ENCODE results near the gene LY86.
A peak's percentile ranks its signal among the peaks of the same experiment; 100 is the strongest.
"Not testable (repeated sequence)": the region's sequence is repeated elsewhere in the genome, so short reads cannot be mapped to it uniquely, and the experiment has no call there.

Gene LY86

DNA sequence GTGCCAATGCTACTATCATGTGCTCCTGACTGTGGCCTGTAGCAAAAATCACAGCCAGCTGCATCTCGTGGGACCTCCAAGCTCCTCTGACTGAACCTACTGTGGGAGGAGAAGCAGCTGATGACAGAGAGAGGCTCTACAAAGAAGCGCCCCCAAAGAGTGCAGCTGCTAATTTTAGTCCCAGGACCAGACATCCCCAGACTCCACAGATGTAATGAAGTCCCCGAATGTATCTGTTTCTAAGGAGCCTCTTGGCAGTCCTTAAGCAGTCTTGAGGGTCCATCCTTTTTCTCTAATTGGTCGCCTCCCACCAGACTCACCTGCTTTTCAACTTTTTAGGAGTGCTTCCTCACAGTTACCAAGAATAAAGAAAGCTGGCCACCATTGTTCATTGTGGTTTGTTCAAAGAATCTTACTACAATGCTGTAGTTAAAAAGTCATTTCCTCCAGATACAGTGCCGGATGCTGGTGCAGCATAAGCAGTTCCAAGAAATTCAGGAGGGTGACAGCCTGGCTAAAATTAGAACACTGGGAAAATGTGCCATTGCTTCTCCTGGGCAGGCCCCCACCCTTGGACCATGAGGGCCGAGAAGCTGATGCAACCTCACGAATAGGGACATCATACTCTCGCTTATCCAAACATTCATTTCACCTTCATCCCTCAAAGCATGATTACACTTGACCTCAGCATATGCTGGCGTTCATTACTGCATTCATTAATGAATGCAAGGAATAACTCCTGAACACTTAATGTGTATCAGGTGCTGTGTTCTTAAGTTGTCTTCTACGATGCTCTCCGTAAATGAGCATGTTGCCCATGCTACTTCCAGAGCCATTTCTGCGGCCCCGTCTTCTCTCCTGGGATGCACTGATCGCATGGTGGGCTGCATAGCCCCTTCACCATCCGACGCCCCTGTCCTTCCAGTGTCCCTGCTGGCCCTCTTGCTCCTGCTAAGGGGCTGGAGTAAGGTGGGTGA is 66.4 kb downstream of the LY86 start:
- DNase-seq, result peak; percentile 49

DNA sequence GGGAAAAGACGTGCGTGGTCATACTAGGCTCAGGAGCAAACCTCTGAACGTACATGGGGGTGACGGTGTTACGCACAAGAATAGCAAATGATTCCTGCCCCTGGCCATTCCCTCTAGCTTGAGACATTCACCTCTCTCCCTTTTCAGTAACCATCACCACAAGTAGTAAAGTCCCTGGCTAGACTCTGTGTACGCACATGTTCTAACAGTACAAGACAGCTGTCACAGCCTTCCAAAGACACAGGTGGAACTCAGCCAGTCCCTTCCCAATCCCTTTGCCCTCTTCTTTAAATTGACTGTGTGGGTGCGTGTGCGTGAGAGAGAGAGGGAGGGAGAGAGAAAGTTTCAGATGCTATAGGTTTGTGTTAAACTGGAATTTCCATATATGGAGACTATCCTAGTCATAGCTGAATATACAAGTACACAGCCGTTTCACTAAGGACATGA is 67.3 kb downstream of the LY86 start:
- DNase-seq, result no peak

DNA sequence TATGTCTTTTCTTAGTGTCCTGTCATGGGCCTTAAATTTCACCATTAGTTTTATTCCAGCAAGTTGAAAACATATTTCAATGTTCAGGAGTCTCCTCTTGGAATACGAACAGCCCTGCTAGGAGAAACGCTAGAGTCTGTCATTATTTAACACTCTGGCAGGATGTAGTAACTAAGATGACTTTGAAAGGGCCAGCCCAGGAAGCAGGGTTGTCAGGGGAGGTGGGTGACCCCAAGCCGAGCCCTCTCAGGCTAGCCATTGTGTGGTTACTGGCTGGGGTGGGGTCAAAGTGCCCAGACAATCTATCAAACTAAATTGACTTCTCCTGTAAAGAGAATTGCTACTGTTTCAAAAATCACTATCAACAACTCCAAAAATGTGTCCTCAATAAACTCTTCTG is 67.8 kb downstream of the LY86 start:
- no peak for DNase-seq

DNA sequence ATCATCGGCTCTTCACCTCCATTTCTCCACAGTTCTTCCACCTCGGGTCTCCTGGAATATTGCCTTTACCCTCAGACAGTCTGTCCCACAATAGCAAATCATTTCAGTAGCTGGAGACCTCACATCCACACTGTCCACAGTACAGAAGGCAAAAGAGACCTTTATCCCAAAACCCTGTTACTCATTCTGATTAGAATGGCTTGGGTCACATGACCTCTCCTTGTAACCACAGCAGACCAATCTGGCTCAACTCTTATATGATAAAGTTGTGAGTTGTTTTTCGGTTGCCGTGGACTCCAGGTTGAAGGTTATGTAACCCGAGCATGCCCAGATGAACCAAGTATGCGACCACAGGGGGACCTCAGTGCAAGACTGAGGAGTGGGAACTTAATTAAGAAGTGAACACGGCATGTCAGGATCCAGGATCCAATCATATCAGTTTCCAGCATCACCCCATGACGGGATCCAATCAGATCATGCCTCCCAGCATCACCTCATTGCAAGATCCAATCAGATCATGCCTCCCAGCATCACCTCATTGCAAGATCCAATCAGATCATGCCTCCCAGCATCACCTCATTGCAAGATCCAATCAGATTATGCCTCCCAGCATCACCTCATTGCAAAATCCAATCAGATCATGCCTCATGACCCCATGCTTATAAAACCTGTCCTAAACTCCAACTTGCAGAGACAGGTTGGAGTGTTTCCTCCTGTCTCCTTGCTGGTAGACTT is 68.7 kb downstream of the LY86 start:
- DNase-seq, result no peak

DNA sequence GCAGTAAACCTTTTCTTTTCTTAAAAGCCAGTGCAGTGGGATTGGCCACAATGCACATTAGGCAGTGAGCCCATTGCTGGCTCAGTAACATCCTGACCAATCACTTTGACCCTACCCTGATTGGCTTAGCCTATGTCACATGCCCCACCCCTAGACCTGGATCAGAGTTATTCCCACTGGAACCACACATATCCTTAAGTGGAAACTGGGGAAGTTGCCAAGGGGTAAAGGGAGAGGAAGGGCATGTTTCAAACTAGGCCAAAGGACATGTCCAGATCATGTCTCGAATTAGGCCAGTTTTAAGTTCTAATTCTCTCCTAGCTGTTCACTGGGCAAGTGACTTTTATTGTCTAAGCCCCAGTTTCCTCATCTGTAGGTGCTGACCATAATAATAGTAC is 69.3 kb downstream of the LY86 start:
- DNase-seq, result no peak

DNA sequence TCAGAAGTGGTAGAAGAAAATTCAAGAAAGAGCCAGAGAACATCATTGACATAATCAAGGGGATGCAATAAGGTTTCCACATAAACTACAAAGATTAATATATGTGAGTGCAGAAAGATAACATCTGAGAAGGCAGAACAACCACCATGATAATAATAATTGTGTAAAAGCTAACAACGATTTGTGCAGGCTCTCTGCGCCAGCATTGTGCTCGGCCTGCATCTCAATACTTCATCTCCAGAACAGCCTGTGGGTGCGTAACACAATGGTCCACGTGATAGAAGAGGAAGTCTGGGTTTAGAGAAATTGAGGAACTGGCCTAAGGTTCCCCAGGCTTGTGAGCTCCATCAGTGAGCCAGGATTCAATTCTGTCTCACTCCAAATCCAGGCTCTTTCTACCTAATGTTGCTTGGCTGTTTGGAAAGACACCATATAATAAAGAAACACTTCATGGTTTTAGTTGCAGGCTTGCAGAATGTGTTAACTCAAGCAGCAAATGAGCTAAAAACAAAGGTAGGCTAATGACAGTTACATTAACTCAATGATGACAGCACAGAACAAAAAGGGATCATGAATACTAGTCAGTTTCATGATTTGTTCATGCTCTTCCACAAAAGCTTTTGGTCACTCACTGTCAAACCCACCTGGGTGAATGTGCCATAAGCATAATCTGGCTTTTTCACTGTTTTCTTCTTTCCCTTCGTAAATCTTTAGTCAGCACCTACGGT is 71.2 kb downstream of the LY86 start:
- no peak for DNase-seq

DNA sequence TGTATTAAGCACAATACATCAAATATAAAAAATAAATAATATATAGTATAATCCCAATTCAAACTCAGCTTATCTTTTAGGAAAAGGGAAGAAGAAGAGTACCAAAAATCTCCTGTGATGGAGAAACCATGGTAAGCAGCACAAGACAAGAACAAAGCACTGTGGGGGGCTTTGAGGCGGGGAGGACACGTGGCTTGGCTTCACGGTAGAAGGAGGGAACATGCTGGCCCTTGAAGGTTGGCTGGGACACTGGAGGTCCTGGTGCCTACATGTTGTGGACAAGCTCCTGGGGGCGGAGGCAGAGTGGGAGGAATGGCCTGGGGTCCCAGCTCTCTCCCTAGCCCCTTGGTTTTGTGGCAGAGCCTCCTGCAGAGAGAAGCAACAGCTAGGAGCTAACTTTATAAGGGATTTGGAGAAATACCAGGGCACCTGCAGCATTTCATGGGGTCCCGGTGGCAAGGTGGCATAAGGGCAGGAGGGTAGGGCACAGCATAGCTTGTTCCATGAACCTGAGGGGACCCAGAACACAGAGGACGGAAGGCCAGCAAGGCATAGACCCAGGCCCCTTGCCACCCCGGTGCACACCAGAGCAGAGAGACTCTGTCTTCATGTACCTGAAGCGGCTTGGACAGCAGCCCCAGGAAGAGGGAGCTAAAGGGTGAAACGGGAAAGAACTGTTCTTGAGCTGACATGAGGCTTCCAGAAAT is 72.0 kb downstream of the LY86 start:
- DNase-seq, result no peak

DNA sequence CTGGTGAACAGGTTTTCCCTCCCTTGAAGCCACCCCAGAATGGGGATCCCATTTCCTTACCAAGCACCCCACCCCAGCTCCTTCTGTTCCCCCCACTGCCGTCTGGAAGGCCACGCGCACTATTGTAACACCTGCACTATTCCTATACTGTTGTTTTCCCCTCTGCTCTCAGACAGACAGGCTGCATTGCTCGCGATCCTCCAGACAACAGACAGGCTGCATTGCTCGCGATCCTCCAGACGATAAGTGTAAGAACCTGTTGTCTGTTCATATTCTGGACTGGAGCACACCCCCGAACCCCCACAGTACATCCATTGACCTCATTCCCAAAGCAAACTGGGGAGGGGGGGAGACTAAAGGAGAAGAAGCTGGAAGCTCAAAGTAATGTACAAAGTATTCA is 72.7 kb downstream of the LY86 start:
- no peak for DNase-seq

DNA sequence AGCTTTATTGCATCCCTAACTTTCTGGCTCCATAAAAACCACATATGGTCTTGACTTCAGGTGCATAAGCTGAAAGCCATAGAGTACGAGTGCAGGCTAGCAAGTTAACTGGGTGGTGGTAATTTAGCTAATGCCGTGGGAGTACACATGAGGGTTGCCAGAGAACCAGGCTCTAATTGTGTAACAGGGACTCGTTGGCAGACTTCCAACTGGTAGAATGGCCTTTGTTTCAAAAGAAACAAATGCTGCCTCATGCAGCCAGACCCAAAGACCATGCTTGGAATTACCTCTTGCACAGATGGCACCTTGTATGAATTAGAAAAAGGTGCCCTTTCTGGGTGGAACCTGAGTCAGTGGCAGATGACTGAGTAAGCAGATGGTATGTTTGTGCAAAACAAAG is 73.2 kb downstream of the LY86 start:
- no peak for DNase-seq

DNA sequence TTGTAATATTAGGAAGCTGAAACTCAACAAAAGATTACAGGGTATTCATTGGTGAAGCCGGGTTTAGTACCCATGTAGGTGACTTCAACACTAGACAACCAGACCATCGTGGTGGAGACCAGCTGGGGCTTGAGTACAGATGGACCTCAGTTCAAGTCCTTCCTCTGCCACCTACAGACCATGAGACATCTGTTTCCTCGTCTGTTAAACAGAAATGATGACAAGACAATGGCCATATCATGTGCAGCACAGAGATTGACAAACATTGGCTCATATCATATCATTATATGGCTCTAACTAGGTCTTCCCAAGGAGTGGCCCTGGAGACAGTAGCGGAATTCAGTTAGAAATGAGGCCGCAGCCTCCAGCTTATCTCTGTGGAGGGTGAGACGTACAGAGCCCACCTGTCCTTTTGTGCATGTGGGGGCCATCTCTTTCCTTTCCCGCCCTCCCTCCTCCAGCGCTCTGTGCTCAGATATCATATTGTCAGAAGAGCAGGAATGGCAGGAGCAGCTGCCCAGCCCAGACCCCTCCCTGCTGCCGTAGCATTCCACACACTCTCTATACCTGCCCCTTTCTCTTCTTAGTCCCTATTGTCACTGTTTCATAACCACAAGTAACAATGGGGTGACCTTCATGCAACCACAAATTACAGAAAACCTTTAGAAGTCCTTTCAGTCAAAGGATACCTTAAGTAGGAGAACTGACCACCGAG is 75.1 kb downstream of the LY86 start:
- no peak for DNase-seq

DNA sequence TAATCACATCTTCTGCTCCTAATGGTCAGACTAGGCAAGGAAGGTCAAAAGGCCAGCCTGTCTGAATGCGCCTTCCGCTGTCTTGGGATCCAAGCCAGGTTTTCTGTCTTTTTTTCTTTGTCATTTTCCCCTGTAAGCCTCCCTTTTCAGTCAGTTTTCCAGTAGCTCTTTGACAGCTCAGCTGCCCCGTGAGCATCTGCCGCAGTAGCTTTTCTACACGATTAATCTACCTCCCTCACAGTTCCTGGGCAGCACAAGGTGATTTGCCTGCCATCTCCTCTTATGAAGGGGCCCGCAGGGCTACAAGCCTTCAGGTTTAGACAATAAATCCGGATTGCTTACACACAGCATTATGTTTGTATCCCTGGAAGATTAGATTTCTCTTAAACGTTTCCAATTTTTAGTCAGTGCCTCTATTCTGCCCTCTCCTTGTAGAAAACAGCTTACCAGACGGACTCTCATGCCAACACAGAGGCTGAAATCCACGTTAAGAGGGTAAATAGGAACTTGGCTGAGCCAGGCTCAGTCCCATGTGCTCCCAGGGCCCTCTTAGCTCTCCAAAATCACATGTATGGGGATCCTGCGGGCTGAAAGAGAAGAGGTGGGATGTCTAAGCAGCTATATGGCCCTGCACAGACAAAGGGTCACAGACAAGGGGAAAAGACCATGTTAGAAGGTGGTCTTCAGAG is 77.2 kb downstream of the LY86 start:
- DNase-seq, result no peak

DNA sequence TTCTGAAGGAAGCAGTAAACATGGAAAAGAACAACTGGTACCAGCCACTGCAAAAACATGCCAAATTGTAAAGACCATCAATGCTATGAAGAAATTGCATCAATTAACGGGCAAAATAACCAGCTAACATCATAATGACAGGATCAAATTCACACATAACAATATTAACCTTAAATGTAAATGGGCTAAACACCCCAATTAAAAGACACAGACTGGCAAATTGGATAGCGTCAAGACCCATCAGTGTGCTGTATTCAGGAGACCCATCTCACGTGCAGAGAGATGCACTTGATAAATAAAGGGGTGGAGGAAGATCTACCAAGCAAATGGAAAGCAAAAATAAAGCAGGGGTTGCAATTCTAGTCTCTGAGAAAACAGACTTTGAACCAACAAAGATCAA is 81.6 kb downstream of the LY86 start:
- not testable (repeated sequence) for DNase-seq

DNA sequence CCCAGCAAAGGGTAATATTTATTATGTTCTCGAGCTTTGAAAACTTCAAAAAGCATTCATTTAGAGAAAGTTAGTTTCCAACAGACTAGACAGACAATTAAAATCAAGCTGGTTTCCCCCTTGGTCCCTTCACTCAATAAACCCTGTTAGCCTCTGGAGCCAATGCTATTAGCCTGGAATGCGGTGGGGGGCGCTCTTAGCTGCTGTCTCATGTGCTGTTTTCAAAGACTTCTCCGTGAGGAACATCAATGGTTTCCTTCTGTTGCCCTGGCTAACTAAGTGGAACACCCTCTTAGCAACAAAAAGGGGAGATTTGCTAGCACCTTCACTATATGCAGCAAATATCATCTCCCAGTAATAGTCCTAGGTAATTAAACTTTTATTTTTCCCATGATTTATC is 86.4 kb downstream of the LY86 start:
- DNase-seq, result no peak

DNA sequence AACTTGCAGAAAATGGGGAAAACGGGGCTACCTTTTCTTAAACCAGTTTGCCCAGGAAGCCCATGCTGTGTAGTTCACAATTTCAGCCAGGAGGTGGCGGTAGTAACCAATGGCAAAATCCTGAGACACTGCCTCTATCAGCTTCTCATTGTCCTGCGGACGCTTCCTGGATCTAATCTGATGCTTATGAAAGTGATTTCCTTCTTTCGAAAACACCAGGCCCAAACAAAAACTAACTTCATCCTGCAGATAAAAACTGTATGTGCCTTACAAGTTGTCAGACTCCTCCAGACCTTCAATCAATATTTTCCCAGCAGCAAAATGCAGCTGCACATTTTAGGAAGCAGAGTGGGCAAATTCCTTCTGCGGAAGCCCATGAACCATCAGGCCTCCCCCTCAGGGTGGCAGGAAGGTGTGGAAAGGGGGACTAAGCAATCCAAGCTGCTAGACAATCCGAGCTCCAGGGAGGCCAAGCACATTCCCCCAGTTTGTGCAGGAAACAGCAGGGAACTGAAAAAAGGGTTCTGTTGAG is 88.5 kb downstream of the LY86 start:
- peak; percentile 54 to 84 for DNase-seq

DNA sequence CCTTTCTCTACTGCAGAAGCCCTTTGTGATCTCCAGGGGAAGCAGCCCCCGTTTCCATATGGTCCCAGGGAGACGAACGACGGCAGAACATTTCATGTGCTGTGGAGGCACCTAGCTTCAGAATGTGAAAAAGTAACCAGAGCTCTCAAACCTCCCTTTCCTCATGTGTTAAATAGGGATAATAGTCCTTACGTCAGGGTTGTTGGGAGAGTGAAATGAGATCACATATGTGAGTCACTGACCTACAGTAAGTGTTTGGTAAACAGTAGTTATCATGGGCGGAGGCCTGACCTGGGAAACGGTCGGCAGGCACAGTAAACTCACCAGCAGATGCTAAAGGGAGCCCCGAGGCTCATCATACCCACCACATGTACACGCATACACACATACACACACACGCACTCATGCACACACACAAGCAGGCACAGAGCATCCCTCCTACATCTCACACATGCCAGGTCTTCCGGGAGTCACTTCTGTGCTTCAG is 89.7 kb downstream of the LY86 start:
- DNase-seq, result no peak

DNA sequence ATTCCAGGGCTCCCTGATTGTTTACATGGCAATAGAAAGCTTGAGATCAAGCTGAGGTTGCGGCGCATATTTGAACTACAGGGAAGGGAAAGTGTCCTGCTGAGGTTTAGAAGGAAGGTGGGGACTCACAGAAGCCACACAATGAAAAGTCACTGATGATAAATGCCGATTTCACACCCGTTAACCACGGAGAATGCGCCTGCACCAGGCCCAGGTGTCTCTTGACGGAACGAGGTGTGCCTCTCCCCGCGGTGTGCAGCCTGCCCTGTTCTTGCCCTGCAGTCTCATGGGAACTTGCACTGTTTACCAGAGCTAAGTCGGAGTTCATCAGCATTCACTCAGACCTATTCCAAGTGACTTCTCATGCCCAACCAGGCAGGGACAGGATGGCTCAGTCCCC is 90.3 kb downstream of the LY86 start:
- no peak for DNase-seq

DNA sequence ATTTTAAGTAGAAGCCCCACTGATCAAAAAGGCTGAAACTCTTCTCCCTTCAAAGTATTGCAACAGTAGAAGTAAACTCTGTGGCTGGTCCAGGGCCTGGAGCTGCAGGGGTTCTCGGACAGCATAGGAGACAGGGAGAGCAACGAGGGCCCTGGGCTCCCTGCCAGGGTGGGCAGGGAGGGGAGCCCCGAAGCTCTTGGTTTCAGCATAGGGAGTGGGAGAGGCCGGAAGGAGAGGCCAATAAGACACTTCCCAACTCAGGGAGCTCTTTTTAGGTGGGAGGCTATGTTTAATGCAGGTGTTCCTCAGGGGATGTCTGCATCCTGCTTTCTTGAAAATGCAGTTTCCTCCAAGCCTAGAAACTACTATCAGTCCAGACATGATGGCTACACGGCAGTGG is 91.1 kb downstream of the LY86 start:
- no peak for DNase-seq

DNA sequence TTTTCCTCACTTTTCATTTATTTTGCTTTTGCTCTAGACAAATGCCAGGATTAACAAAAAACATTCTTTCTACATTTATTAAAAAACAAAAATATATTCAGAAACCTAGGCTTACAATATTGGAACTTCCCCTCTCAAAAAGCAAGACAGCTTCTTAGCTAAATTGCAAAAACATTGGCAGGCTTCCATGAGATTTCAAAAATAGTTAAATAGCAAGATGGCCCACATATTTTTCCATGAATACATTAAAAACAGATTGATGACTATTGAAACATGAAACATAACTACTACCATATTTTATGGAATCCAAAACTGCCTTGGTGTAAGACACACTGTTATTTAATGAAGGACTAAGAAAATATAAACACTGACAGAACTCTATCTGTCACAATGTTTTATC is 92.0 kb downstream of the LY86 start:
- DNase-seq, result no peak

DNA sequence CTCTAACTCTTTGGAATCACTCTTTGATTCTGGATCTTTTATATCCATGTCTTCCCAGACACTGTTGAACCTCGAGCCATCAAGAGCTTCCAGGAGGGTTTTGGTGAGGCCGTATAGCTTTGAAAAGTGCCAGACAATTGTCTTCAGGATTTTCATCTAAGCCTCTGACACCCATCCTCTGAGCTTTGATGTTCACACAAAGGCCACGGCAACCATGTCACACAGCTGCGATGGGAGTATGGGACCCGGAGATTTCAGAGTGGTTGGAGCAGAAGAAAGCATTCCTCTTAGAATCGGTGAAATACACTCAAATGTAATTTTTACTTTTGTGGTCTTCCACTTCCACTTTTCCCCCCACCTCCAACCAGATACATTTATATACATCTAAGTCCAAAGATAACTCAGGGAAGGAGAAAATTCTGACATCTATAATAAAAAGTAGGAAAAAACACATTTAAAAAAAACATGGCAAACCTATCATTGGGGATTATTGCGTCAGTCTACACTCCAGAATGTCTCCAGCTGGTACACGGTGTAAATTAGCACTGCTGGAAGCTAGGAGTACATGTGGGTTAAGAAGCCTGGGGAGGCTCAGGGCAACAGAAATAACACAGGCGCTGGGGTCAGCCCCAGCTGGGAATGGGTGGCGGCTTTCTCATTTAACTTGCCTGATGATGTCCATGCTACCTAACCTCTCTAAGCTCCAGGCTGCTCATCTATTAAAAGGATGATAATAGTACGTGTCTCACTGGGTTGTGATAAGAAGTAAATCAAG is 92.7 kb downstream of the LY86 start:
- no peak for DNase-seq

DNA sequence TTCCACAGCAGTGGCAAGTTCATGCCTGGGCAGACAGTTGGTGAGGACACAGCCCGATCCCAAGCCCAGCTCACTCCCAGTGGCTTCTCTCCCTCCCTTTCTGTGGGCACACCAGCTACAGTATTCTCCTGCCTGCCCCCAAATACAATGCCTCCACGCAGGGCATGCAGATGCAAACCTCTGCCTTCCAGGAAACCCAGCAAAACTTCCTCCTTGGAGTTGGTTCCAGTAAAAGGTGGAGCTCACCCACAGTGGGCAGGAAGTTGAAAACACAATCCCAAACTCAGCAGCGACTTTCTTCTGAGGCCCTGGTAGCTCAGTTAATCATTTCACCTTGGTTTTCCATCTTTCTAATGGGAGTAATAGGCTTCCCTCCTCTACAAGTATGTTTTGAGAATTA is 93.7 kb downstream of the LY86 start:
- DNase-seq, result no peak
